Measurements from ENCODE around the gene NACC1. TPM values are rescaled to one million over a fixed set of nuclear protein-coding genes. Genes with fewer than 3 reads are reported as not detected.

NACC1 gene
- polyA plus RNA-seq, 1 donor (not counting 4 experiments of a cell fraction or from before 2014, with no cell fraction given), result 32.9 TPM

DNA sequence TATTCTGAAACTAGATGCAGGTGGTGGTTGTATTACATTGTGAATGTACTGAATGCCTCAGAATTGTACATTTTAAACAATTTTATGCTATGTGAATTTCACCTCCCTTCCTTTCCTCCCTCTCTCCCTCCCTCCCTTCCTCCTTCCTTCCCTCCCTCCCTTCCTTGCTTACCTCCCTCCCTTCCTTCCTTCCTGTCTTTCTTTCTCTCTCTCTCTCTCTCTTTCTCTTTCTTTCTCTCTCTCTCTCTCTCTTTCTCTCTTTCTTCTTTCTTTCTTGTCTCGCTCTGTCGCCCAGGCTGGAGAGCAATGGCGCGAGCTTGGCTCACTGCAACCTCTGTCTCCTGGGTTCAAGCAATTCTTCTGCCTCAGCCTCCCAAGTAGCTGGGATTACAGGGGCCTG, 69.4 kb downstream of the NACC1 start:
- Histone ChIP-seq H3K4me3 (ENCODE audit: control insufficient read depth in 2 of 3, extremely low read depth in 1 of 3, insufficient read depth in 2 of 3, low read depth in 1 of 3, low read length in 3 of 3) (no peak overlapping the region), H3K4me2 (ENCODE audit: control insufficient read depth, extremely low read depth, insufficient read depth, low read depth, low read length) (no peak overlapping the region), H3K4me1 (ENCODE audit: control insufficient read depth, extremely low read depth, insufficient read depth, low read length) (no peaks in the 10 kb centered on the region), H3K79me2 (ENCODE audit: control insufficient read depth, insufficient read depth, low read length) (no peaks in the 10 kb centered on the region), H3K27ac (ENCODE audit: control insufficient read depth, insufficient read depth, low read length) (no peak overlapping the region), H3K27me3 (ENCODE audit: control insufficient read depth, extremely low read depth, insufficient read depth, low read length) (no peaks in the 10 kb centered on the region), H3K36me3 (ENCODE audit: control insufficient read depth in 2 of 2, extremely low read depth in 1 of 2, insufficient read depth in 2 of 2, low read length in 2 of 2) (no peaks in the 10 kb centered on the region), H3K9ac (ENCODE audit: control insufficient read depth, extremely low read depth, insufficient read depth, low read length) (no peak overlapping the region), H2AFZ (ENCODE audit: control insufficient read depth, low read length) (no peak overlapping the region), H3K9me1 (ENCODE audit: control insufficient read depth, extremely low read depth, insufficient read depth, low read length) (no peaks in the 10 kb centered on the region), H4K20me1 (ENCODE audit: control insufficient read depth, extremely low read depth, insufficient read depth, low read length) (no peaks in the 10 kb centered on the region), H3K9me3 (ENCODE audit: control insufficient read depth, low read depth, low read length) (no peaks in the 10 kb centered on the region)
- DNase-seq (ENCODE audit: low read depth, low spot score) (no peak), FAIRE-seq (no peak)
- dilution Hi-C loops (cut with MboI; ENCODE audit: extremely low pct_ligation_motif_present, low sequenced_read_pairs), result no loop called here
- TF ChIP-seq, protein P1, sequence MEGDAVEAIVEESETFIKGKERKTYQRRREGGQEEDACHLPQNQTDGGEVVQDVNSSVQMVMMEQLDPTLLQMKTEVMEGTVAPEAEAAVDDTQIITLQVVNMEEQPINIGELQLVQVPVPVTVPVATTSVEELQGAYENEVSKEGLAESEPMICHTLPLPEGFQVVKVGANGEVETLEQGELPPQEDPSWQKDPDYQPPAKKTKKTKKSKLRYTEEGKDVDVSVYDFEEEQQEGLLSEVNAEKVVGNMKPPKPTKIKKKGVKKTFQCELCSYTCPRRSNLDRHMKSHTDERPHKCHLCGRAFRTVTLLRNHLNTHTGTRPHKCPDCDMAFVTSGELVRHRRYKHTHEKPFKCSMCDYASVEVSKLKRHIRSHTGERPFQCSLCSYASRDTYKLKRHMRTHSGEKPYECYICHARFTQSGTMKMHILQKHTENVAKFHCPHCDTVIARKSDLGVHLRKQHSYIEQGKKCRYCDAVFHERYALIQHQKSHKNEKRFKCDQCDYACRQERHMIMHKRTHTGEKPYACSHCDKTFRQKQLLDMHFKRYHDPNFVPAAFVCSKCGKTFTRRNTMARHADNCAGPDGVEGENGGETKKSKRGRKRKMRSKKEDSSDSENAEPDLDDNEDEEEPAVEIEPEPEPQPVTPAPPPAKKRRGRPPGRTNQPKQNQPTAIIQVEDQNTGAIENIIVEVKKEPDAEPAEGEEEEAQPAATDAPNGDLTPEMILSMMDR (optimal IDR thresholded peaks at IDR 0.05 in 1 of 3, IDR thresholded peaks at IDR 0.05 in 1 of 3, conservative IDR thresholded peaks at IDR 0.05 in 1 of 3; ENCODE audit: extremely low read depth in 1 of 3, insufficient read depth in 2 of 3, low read length in 3 of 3), result no peak
- TF ChIP-seq EZH2 (IDR thresholded peaks at IDR 0.05; ENCODE audit: low read length), result no peak

DNA sequence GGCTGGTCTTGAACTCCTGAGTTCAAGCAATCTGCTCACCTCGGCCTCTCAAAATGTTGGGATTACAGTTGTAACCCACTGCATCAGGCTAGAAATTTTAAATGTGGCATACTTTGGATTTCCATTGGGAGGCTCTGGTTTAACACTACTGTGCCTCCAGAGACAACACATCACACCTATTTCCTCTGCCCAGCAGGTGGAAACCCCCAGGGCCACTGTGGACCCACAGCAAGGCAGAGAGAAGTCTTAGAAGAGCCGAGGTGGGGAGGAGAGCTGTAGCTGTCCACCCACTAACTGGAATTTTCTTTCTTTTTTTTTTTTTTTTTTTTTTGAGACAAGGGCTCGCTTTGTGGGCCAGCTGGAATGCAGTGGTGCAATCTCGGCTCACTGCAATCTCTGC, 71.5 kb downstream of the NACC1 start:
- no peak overlapping the region for H2AFZ ChIP-seq (ENCODE audit: control insufficient read depth, low read length)

More for the DNA sequence above, 71.5 kb downstream of the NACC1 start:
- H3K79me2 ChIP-seq (ENCODE audit: control insufficient read depth, insufficient read depth, low read length), result no peaks in the 10 kb centered on the region
- H3K4me3 ChIP-seq (ENCODE audit: control insufficient read depth in 2 of 3, extremely low read depth in 1 of 3, insufficient read depth in 2 of 3, low read depth in 1 of 3, low read length in 3 of 3), result no peak overlapping the region
- TF ChIP-seq, protein P1 (optimal IDR thresholded peaks at IDR 0.05 in 1 of 3, IDR thresholded peaks at IDR 0.05 in 1 of 3, conservative IDR thresholded peaks at IDR 0.05 in 1 of 3; ENCODE audit: extremely low read depth in 1 of 3, insufficient read depth in 2 of 3, low read length in 3 of 3), result no peak
- TF ChIP-seq EZH2 (IDR thresholded peaks at IDR 0.05; ENCODE audit: low read length), result no peak
- H3K9ac ChIP-seq (ENCODE audit: control insufficient read depth, extremely low read depth, insufficient read depth, low read length), result no peak overlapping the region
- no peak overlapping the region for H3K27ac ChIP-seq (ENCODE audit: control insufficient read depth, insufficient read depth, low read length)
- H3K4me1 ChIP-seq (ENCODE audit: control insufficient read depth, extremely low read depth, insufficient read depth, low read length), result no peaks in the 10 kb centered on the region
- H3K9me3 ChIP-seq (ENCODE audit: control insufficient read depth, low read depth, low read length), result no peaks in the 10 kb centered on the region
- H3K4me2 ChIP-seq (ENCODE audit: control insufficient read depth, extremely low read depth, insufficient read depth, low read depth, low read length), result no peak overlapping the region
- dilution Hi-C loops (cut with MboI; ENCODE audit: extremely low pct_ligation_motif_present, low sequenced_read_pairs), result no loop called here
- H4K20me1 ChIP-seq (ENCODE audit: control insufficient read depth, extremely low read depth, insufficient read depth, low read length), result no peaks in the 10 kb centered on the region
- no peaks in the 10 kb centered on the region for H3K36me3 ChIP-seq (ENCODE audit: control insufficient read depth in 2 of 2, extremely low read depth in 1 of 2, insufficient read depth in 2 of 2, low read length in 2 of 2)
- H3K27me3 ChIP-seq (ENCODE audit: control insufficient read depth, extremely low read depth, insufficient read depth, low read length), result no peaks in the 10 kb centered on the region
- DNase-seq (ENCODE audit: low read depth, low spot score), result no peak
- FAIRE-seq, result no peak
- H3K9me1 ChIP-seq (ENCODE audit: control insufficient read depth, extremely low read depth, insufficient read depth, low read length), result no peaks in the 10 kb centered on the region

Other genes starting within 250 kb of the NACC1 start
- gene DNASE2, start 236.8 kb upstream of the NACC1 start, polyA plus RNA-seq, result 23.5 to 38.3 TPM (median 27.2 TPM) in 3 replicates
- gene KLF1, start 231.1 kb upstream of the NACC1 start, polyA plus RNA-seq, result not detected in 3 replicates
- gene GCDH, start 227.1 kb upstream of the NACC1 start, polyA plus RNA-seq, result 9.9 to 16.8 TPM (median 11.5 TPM) in 3 replicates
- gene SYCE2, start 199.0 kb upstream of the NACC1 start, polyA plus RNA-seq, result 0.07 to 0.10 TPM in 2 of 3 replicates, not detected in the other
- 29.9 to 68.7 TPM (median 30.9 TPM) in 3 replicates for gene FARSA, start 184.6 kb upstream of the NACC1 start, polyA plus RNA-seq
- gene CALR, start 179.7 kb upstream of the NACC1 start, polyA plus RNA-seq, result 785 to 1,497 TPM (median 899 TPM) in 3 replicates
- gene RAD23A, start 172.4 kb upstream of the NACC1 start, polyA plus RNA-seq, result 20.3 to 63.3 TPM (median 23.7 TPM) in 3 replicates
- gene GADD45GIP1, start 161.0 kb upstream of the NACC1 start, polyA plus RNA-seq, result 27.8 to 38.4 TPM (median 35.5 TPM) in 3 replicates
- 0.09 TPM in 1 of 3 replicates, not detected in the others for gene DAND5, start 148.7 kb upstream of the NACC1 start, polyA plus RNA-seq
- 3.1 to 21.4 TPM (median 5.2 TPM) in 3 replicates for gene NFIX, start 122.8 kb upstream of the NACC1 start, polyA plus RNA-seq
- gene LYL1, start 15.4 kb upstream of the NACC1 start, polyA plus RNA-seq, result 0.07 to 0.26 TPM (median 0.13 TPM) in 3 replicates
- 30.9 to 44.6 TPM (median 34.5 TPM) in 3 replicates for gene TRMT1, start 1.5 kb upstream of the NACC1 start, polyA plus RNA-seq
- 61.3 to 77.7 TPM (median 65.2 TPM) in 3 replicates for gene STX10, start 32.1 kb downstream of the NACC1 start, polyA plus RNA-seq
- 9.9 to 38.9 TPM (median 14.4 TPM) in 3 replicates for gene IER2, start 32.1 kb downstream of the NACC1 start, polyA plus RNA-seq